ENCODE data around the gene MACROH2A2. TPM values are rescaled to one million over a fixed set of nuclear protein-coding genes. Genes with fewer than 3 reads are reported as not detected.
"Not testable (repeated sequence)": the region's sequence is repeated elsewhere in the genome, so short reads cannot be mapped to it uniquely, and the experiment has no call there.

The MACROH2A2 gene
- total and polyA plus RNA-seq, 5 donors from 2014 or later, result 2.4 to 4.1 (median 3.3) TPM

DNA sequence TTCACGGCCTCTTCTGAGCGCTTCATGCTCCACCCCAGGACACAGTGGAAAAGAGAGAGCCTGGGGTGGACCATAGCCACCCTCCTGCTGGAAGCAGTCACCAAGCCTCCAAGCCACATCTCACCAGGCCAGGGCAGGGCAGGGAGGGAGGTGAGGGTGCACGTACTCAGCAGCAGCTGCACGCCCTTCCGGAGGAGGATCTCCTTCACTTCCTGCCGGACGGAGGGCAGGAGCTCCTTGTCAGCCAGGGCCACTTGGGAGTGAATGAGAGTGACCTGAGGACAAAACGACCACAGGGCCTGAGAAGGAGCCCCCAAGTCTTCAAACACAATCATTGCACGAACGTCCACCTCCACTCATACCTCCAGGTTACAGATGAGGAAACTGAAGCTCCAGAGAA lies 65.0 kb downstream of the MACROH2A2 start:
- no peak overlapping the region for H3K4me3 ChIP-seq (ENCODE audit: low read depth, low read length)
- ATAC-seq (ENCODE audit: low read depth in 2 of 2) (no peak), DNase-seq (no peak)
- Mint-ChIP-seq H3K27me3 (no peaks in the 10 kb centered on the region), H3K36me3 (peaks cover 16% of the 10 kb centered on the region), H3K27ac (no peak overlapping the region), H3K9me3 (no peaks in the 10 kb centered on the region), H3K4me3 (no peak overlapping the region), H3K4me1 (peaks cover 0 to 8% (median 4%) of the 10 kb centered on the region in 4 donors)
- H3K27ac ChIP-seq (ENCODE audit: insufficient read depth, low read length, poor library complexity, severe bottlenecking), result no peak overlapping the region
- H3K4me1 ChIP-seq (ENCODE audit: control insufficient read depth, insufficient read depth, low read length, poor library complexity, severe bottlenecking), result no peaks in the 10 kb centered on the region
- H3K9me3 ChIP-seq (ENCODE audit: control insufficient read depth in 2 of 2, low read length in 2 of 2), result no peaks in the 10 kb centered on the region
- H3K36me3 ChIP-seq (ENCODE audit: control insufficient read depth, insufficient read depth, low read length), result peaks cover 1% of the 10 kb centered on the region
- H3K27me3 ChIP-seq (ENCODE audit: control insufficient read depth, insufficient read depth, low read length), result no peaks in the 10 kb centered on the region

DNA sequence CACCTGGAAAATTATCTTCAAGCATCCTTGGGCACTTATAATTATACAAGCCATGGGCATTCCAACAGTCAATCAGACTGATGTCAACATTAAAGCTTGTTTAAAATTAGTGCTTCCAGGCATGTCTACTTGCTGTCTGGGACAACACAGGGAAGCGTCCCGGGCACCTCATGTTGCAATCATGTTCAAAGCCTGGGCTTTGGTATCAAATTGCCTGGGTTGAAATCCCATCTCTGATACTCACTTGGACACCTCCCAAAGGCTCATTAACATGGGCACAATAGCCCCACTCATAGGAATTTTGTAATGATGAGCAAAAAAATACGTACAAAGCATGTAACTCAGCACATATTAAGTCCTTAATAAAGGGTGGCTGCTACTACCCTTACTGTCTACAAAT lies 65.5 kb downstream of the MACROH2A2 start:
- no peak for ATAC-seq (ENCODE audit: low read depth in 2 of 2)
- H3K36me3 Mint-ChIP-seq, result peaks cover 12% of the 10 kb centered on the region
- no peak for DNase-seq

DNA sequence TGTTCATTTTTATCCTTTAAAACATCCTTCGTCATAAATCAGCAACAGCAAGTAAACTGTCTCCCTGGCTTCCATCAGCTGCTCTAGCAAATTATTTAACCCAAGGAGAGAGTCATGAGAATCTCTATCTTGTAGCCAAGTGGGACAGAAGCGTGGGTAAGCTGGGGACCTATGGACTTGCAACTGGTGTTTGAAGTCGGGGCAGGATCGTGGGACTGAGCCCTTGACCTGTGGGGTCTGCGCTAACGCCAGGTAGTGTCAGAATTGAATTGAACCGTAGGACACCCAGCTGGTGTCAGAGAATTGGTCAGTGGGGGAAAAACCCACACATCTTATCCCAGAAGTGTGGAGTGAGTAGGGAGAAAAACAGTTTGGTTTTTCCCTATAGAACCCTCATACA lies 66.6 kb downstream of the MACROH2A2 start:
- H3K9me3 Mint-ChIP-seq, result no peaks in the 10 kb centered on the region
- ATAC-seq (ENCODE audit: low read depth in 2 of 2), result no peak

More for the DNA sequence above, 65.5 kb downstream of the MACROH2A2 start:
- Histone ChIP-seq H3K27me3 (ENCODE audit: control insufficient read depth, insufficient read depth, low read length) (no peaks in the 10 kb centered on the region), H3K27ac (ENCODE audit: insufficient read depth, low read length, poor library complexity, severe bottlenecking) (no peak overlapping the region), H3K4me3 (ENCODE audit: low read depth, low read length) (no peak overlapping the region), H3K4me1 (ENCODE audit: control insufficient read depth, insufficient read depth, low read length, poor library complexity, severe bottlenecking) (no peaks in the 10 kb centered on the region), H3K9me3 (ENCODE audit: control insufficient read depth in 2 of 2, low read length in 2 of 2) (no peaks in the 10 kb centered on the region), H3K36me3 (ENCODE audit: control insufficient read depth, insufficient read depth, low read length) (no peaks in the 10 kb centered on the region)
- Mint-ChIP-seq H3K27ac (peak overlapping the region in 1 of 3 donors; percentile 11), H3K27me3 (no peaks in the 10 kb centered on the region), H3K4me1 (peaks cover 0 to 8% (median 4%) of the 10 kb centered on the region in 4 donors), H3K4me3 (no peak overlapping the region), H3K9me3 (no peaks in the 10 kb centered on the region)

DNA sequence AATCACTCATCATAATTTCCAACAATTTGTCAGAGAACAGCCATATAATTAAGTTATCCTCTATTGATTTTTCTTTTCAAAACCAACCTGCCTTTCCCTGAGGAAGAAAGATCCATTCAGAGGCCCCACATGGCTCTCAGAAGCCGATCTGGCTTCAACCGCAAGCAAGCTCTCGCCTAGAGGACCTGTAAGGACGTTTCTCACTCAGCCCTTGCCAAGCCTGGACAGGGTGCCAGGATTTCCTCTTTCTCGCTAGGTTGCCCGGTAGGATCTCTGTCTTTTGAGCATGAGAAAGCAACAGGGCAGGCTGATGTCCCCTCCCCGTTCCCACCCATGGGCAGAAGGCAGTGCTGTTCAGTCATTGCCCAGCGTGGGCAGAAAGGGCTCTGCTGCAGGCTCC lies 67.0 kb downstream of the MACROH2A2 start:
- Histone ChIP-seq H3K27ac (ENCODE audit: insufficient read depth, low read length, poor library complexity, severe bottlenecking) (no peak overlapping the region), H3K9me3 (ENCODE audit: control insufficient read depth in 2 of 2, low read length in 2 of 2) (no peaks in the 10 kb centered on the region), H3K4me3 (ENCODE audit: low read depth, low read length) (no peak overlapping the region), H3K36me3 (ENCODE audit: control insufficient read depth, insufficient read depth, low read length) (no peaks in the 10 kb centered on the region), H3K27me3 (ENCODE audit: control insufficient read depth, insufficient read depth, low read length) (no peaks in the 10 kb centered on the region), H3K4me1 (ENCODE audit: control insufficient read depth, insufficient read depth, low read length, poor library complexity, severe bottlenecking) (no peaks in the 10 kb centered on the region)
- Mint-ChIP-seq H3K36me3 (peaks cover 6% of the 10 kb centered on the region), H3K27me3 (no peaks in the 10 kb centered on the region), H3K4me1 (peaks cover 0 to 12% (median 6%) of the 10 kb centered on the region in 4 donors), H3K9me3 (peaks cover 0 to 2% (median 0%) of the 10 kb centered on the region in 7 donors), H3K27ac (no peak overlapping the region), H3K4me3 (no peak overlapping the region)
- no peak for ATAC-seq (ENCODE audit: low read depth in 2 of 2)
- DNase-seq, result no peak

More for the DNA sequence above, 66.6 kb downstream of the MACROH2A2 start:
- Mint-ChIP-seq H3K4me1 (peaks cover 0 to 8% (median 4%) of the 10 kb centered on the region in 4 donors), H3K36me3 (peaks cover 6% of the 10 kb centered on the region), H3K27ac (no peak overlapping the region), H3K27me3 (no peaks in the 10 kb centered on the region), H3K4me3 (no peak overlapping the region)
- no peak overlapping the region for H3K4me3 ChIP-seq (ENCODE audit: low read depth, low read length)
- H3K27me3 ChIP-seq (ENCODE audit: control insufficient read depth, insufficient read depth, low read length), result no peaks in the 10 kb centered on the region
- no peaks in the 10 kb centered on the region for H3K9me3 ChIP-seq (ENCODE audit: control insufficient read depth in 2 of 2, low read length in 2 of 2)
- H3K4me1 ChIP-seq (ENCODE audit: control insufficient read depth, insufficient read depth, low read length, poor library complexity, severe bottlenecking), result no peaks in the 10 kb centered on the region
- no peak for DNase-seq
- H3K27ac ChIP-seq (ENCODE audit: insufficient read depth, low read length, poor library complexity, severe bottlenecking), result no peak overlapping the region
- no peaks in the 10 kb centered on the region for H3K36me3 ChIP-seq (ENCODE audit: control insufficient read depth, insufficient read depth, low read length)

DNA sequence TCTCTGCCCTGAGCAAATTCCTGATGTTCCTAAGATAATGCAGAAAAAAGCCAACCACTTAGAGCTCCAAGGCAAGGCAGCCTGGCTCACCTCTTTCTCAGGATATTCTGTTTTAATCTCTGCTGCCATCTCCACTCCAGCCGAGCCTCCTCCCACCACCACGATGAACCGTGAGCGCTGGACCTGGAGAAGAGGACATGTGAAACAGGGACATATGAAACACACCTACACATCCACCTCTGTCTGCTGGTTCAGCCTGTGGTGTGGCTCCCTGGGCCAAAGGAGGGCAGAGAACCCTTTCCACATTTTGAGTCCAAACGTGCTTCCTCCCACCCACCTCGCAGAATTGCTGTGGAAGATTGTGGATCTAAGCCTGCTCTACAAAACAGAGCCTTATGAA lies 67.8 kb downstream of the MACROH2A2 start:
- Mint-ChIP-seq H3K4me3 (no peak overlapping the region), H3K27ac (no peak overlapping the region), H3K4me1 (peaks cover 0 to 15% (median 6%) of the 10 kb centered on the region in 4 donors), H3K27me3 (no peaks in the 10 kb centered on the region), H3K9me3 (peaks cover 0 to 2% (median 0%) of the 10 kb centered on the region in 7 donors), H3K36me3 (peaks cover 6% of the 10 kb centered on the region)
- DNase-seq (no peak), ATAC-seq (ENCODE audit: low read depth in 2 of 2) (no peak)
- no peak overlapping the region for H3K4me3 ChIP-seq (ENCODE audit: low read depth, low read length)
- no peaks in the 10 kb centered on the region for H3K36me3 ChIP-seq (ENCODE audit: control insufficient read depth, insufficient read depth, low read length)
- H3K27ac ChIP-seq (ENCODE audit: insufficient read depth, low read length, poor library complexity, severe bottlenecking), result no peak overlapping the region
- H3K4me1 ChIP-seq (ENCODE audit: control insufficient read depth, insufficient read depth, low read length, poor library complexity, severe bottlenecking), result no peaks in the 10 kb centered on the region
- no peaks in the 10 kb centered on the region for H3K9me3 ChIP-seq (ENCODE audit: control insufficient read depth in 2 of 2, low read length in 2 of 2)
- no peaks in the 10 kb centered on the region for H3K27me3 ChIP-seq (ENCODE audit: control insufficient read depth, insufficient read depth, low read length)

DNA sequence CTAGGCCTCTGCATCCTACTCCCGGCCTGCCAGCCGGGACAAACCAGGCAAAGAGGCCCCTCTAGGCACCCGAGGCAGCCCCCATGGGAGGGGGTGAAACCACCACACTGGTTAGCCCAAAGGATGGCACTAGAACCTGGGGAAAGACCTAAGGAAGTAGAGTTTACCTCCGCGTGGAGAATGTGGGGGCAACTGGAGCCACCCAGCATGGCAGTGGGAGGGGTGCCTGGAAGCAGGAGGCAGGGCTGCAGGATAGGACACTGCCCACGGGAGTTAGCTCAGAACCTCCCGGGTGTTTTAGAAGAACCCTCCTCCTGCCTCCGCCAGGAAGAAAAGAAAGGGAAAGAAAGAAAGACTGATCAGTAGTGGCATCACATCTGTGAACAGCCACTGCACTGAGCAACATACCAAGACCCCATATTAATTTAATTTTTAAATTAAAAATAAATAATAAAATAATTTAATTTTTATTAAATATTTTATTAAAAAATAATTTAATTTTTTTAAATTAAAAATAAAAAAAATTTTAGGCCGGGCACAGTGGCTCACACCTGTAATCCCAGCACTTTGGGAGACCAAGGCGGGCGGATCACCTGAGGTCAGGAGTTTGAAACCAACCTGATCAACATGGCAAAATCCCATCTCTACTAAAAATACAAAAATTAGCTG lies 68.8 kb downstream of the MACROH2A2 start:
- peaks cover 0 to 2% (median 0%) of the 10 kb centered on the region in 7 donors for H3K9me3 Mint-ChIP-seq
- H3K36me3 Mint-ChIP-seq, result peaks cover 6% of the 10 kb centered on the region
- ATAC-seq (ENCODE audit: low read depth in 2 of 2) (no peak), DNase-seq (no peak)
- H3K4me3 Mint-ChIP-seq, result no peak overlapping the region
- Histone ChIP-seq H3K4me1 (ENCODE audit: control insufficient read depth, insufficient read depth, low read length, poor library complexity, severe bottlenecking) (no peaks in the 10 kb centered on the region), H3K4me3 (ENCODE audit: low read depth, low read length) (no peak overlapping the region), H3K27ac (ENCODE audit: insufficient read depth, low read length, poor library complexity, severe bottlenecking) (no peak overlapping the region), H3K9me3 (ENCODE audit: control insufficient read depth in 2 of 2, low read length in 2 of 2) (no peaks in the 10 kb centered on the region), H3K36me3 (ENCODE audit: control insufficient read depth, insufficient read depth, low read length) (no peaks in the 10 kb centered on the region), H3K27me3 (ENCODE audit: control insufficient read depth, insufficient read depth, low read length) (no peaks in the 10 kb centered on the region)
- no peaks in the 10 kb centered on the region for H3K27me3 Mint-ChIP-seq
- peaks cover 0 to 8% (median 3%) of the 10 kb centered on the region in 4 donors for H3K4me1 Mint-ChIP-seq
- H3K27ac Mint-ChIP-seq, result no peak overlapping the region

DNA sequence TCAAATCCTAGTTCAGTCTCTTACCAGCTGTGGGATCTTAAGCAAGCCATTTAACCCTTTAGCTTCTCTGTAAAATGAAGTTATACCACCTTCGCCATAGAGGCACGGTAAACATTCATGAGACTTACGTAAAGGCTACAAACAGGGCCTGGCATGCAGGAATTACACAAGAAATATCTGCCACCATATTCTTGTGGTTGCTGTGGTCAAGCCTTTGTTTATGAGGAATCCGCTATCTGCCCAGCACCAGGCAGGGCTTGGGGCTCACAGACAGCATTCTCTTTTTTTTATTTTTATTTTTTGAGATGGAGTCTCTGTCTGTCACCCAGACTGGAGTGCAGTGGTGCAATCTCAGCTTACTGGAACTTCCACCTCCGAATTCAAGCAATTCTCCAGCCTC lies 70.1 kb downstream of the MACROH2A2 start:
- Mint-ChIP-seq H3K4me3 (no peak overlapping the region), H3K36me3 (peaks cover 6% of the 10 kb centered on the region), H3K27ac (no peak overlapping the region), H3K9me3 (peaks cover 0 to 2% (median 0%) of the 10 kb centered on the region in 7 donors), H3K4me1 (peaks cover 0 to 7% (median 2%) of the 10 kb centered on the region in 4 donors), H3K27me3 (no peaks in the 10 kb centered on the region)
- Histone ChIP-seq H3K27ac (ENCODE audit: insufficient read depth, low read length, poor library complexity, severe bottlenecking) (no peak overlapping the region), H3K4me3 (ENCODE audit: low read depth, low read length) (no peak overlapping the region), H3K36me3 (ENCODE audit: control insufficient read depth, insufficient read depth, low read length) (no peaks in the 10 kb centered on the region), H3K9me3 (ENCODE audit: control insufficient read depth in 2 of 2, low read length in 2 of 2) (no peaks in the 10 kb centered on the region), H3K4me1 (ENCODE audit: control insufficient read depth, insufficient read depth, low read length, poor library complexity, severe bottlenecking) (no peaks in the 10 kb centered on the region), H3K27me3 (ENCODE audit: control insufficient read depth, insufficient read depth, low read length) (no peaks in the 10 kb centered on the region)
- no peak for DNase-seq
- no peak for ATAC-seq (ENCODE audit: low read depth in 2 of 2)

DNA sequence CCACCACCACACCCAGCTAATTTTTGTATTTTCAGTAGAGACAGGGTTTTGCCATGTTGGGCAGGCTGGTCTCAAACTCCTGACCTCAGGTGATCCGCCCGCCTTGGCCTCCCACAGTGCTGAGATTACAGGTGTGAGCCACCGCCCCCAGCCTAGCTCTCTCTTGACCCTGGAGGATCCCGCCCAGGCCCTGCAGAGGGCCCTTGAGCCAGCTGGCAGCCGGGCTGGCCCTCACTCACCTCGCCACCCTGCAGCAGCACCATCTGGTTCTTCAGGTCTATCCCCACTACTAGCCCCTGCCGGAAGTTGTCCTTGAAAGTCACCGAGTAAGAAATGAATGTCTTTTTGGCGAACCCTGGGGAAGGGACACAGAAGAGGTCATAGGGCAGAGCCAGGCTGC lies 70.5 kb downstream of the MACROH2A2 start:
- H3K27ac Mint-ChIP-seq; H3K9me3 ChIP-seq (ENCODE audit: control insufficient read depth in 2 of 2, low read length in 2 of 2); H3K27ac ChIP-seq (ENCODE audit: insufficient read depth, low read length, poor library complexity, severe bottlenecking); H3K36me3 Mint-ChIP-seq; H3K4me3 Mint-ChIP-seq; H3K4me1 Mint-ChIP-seq; H3K4me1 ChIP-seq (ENCODE audit: control insufficient read depth, insufficient read depth, low read length, poor library complexity, severe bottlenecking); H3K4me3 ChIP-seq (ENCODE audit: low read depth, low read length); H3K27me3 Mint-ChIP-seq; ATAC-seq (ENCODE audit: low read depth in 2 of 2); H3K36me3 ChIP-seq (ENCODE audit: control insufficient read depth, insufficient read depth, low read length); H3K27me3 ChIP-seq (ENCODE audit: control insufficient read depth, insufficient read depth, low read length); H3K9me3 Mint-ChIP-seq; DNase-seq: not testable (repeated sequence)
